HCT116 (cell line): ENCODE results near the gene SUOX.

Source experiments
- CTCF ChIP-seq, 3 experiments: fragments of 200-600 bp in 1 of 3; sonication (generic) in 1 of 3; IDR thresholded peaks in 2 of 3; conservative IDR thresholded peaks in 1 of 3; 2 replicates each; pipeline ENCODE4 v1.5.1; 2012 to 2017; ENCODE audit warnings: low read depth in 2 of 3, low read length in 2 of 3, antibody characterized with exemption in 1 of 3, borderline replicate concordance in 1 of 3, control low read depth in 1 of 3, mild to moderate bottlenecking in 1 of 3, mixed read lengths in 1 of 3, mixed run types in 1 of 3, moderate library complexity in 1 of 3; ENCODE audit not compliant: insufficient read depth in 1 of 3
- EZH2 ChIP-seq: fragments of 200-600 bp; sonication (generic); IDR thresholded peaks from 2 replicates; pipeline ENCODE4 v1.6.1; 2017; ENCODE audit warnings: antibody characterized with exemption, mixed run types
- POLR2A ChIP-seq: IDR thresholded peaks from 2 replicates; pipeline ENCODE4 v1.7.0; 2011; ENCODE audit warnings: borderline replicate concordance; ENCODE audit not compliant: insufficient read depth, insufficient read length; ENCODE audit errors: extremely low read depth
- POLR2AphosphoS5 ChIP-seq: IDR thresholded peaks from 2 replicates; pipeline ENCODE4 v1.6.1; 2011; ENCODE audit warnings: mild to moderate bottlenecking, low read depth, low read length, moderate library complexity
- SRF ChIP-seq: IDR thresholded peaks from 2 replicates; pipeline ENCODE4 v1.6.1; 2012; ENCODE audit warnings: low read depth

GRCh38 chr12:55997535-55997859 lies 421 bp downstream of the SUOX start:
- TF ChIP-seq CTCF (IDR thresholded peaks at IDR 0.05 in 2 of 3, conservative IDR thresholded peaks at IDR 0.05 in 1 of 3; ENCODE audit: borderline replicate concordance in 1 of 3, insufficient read depth in 1 of 3, low read depth in 2 of 3, low read length in 2 of 3) (no peak), SRF (no peak), EZH2 (no peak), POLR2AphosphoS5 (no peak), POLR2A (no peak)
